HepG2 (cell line): Measurements from ENCODE around the gene INO80. TPM values are rescaled to one million over a fixed set of nuclear protein-coding genes. Genes with fewer than 3 reads are reported as not detected.

ENCODE experiments used
- ATAC-seq: fragments of 200-7000 bp; cut with Tn5 transposase; 3 replicates; pipeline ENCODE4 v1.9.1; 2020; ENCODE audit warnings: mild to moderate bottlenecking, moderate library complexity
- BruUV-seq: library from RNA; stranded (reverse); fragments of 400-500 nt; replicated peaks from 2 replicates; lab custom pipeline; 2021; lab: Mats Ljungman, UMichigan
- CTCF ChIA-PET: fragments of 300-600 bp; formaldehyde crosslinking; extraction: SDS; loops from one replicate; lab custom pipeline; 2021; ENCODE audit warnings: low total read pairs, inconsistent platforms, low intra/inter-chr PET ratio; lab: Yijun Ruan, JAX
- POLR2A ChIA-PET: fragments of 350-600 bp; sonication (Branson Sonifier 250); formaldehyde crosslinking; loops from one replicate; lab custom pipeline; 2020; ENCODE audit warnings: antibody characterized with exemption, inconsistent platforms; lab: Yijun Ruan, JAX
- DNase-seq: peaks from one replicate; pipeline ENCODE4 v3.0.0-alpha.2; 2015; ENCODE audit warnings: low spot score
- FAIRE-seq: peaks from 3 replicates; lab custom pipeline; 2011; peaks lifted over from hg19 to GRCh38; lab: Jason Lieb, UNC
- H2AFZ ChIP-seq: one replicate; pipeline ENCODE4 v1.6.1; 2011; ENCODE audit warnings: low read length, inconsistent platforms
- H3K27ac ChIP-seq: fragments of 300-600 bp; 3 replicates; pipeline ENCODE4 v1.8.0; 2011; ENCODE audit warnings: mixed run types, mild to moderate bottlenecking, mixed read lengths, low read length, inconsistent platforms; ENCODE audit not compliant: insufficient read depth; ENCODE audit errors: extremely low read length
- H3K27me3 ChIP-seq, 2 experiments: fragments of 200-600 bp in 1 of 2; 2 replicates in 1 of 2; 3 replicates in 1 of 2; pipeline versions ENCODE4 v1.6.0 to v1.8.0; 2011; ENCODE audit warnings: low read length in 2 of 2, mild to moderate bottlenecking in 2 of 2, moderate library complexity in 2 of 2, inconsistent platforms in 1 of 2; ENCODE audit not compliant: insufficient read depth in 2 of 2, control insufficient read depth in 1 of 2
- H3K36me3 ChIP-seq, 2 experiments: fragments of 200-600 bp in 1 of 2; replicated peaks in 1 of 2; 2 replicates in 1 of 2; 3 replicates in 1 of 2; pipeline versions ENCODE4 v1.5.1 to v1.8.0; 2011; ENCODE audit warnings: low read length in 2 of 2, inconsistent platforms in 1 of 2; ENCODE audit not compliant: insufficient read depth in 2 of 2, control insufficient read depth in 1 of 2
- H3K4me1 ChIP-seq: 2 replicates; pipeline ENCODE4 v1.5.1; 2012; ENCODE audit warnings: low read length, inconsistent platforms; ENCODE audit not compliant: insufficient read depth
- H3K4me2 ChIP-seq: 2 replicates; pipeline ENCODE4 v1.6.0; 2011; ENCODE audit warnings: low read depth, low read length, inconsistent platforms
- H3K4me3 ChIP-seq, 3 experiments: fragments of 200-600 bp in 1 of 3; sonication (generic), shearing (Covaris generic) in 1 of 3; replicated peaks in 1 of 3; 2 replicates each; pipeline ENCODE4 v1.5.1; 2011 to 2016; ENCODE audit warnings: low read length in 3 of 3, inconsistent platforms in 2 of 3, low read depth in 2 of 3, mild to moderate bottlenecking in 2 of 3, control low read depth in 1 of 3, mixed read lengths in 1 of 3; ENCODE audit not compliant: insufficient read depth in 1 of 3
- H3K79me2 ChIP-seq: one replicate; pipeline ENCODE4 v1.6.1; 2011; ENCODE audit warnings: low read length, inconsistent platforms; ENCODE audit not compliant: insufficient read depth
- H3K9ac ChIP-seq: 2 replicates; pipeline ENCODE4 v1.6.0; 2011; ENCODE audit warnings: mild to moderate bottlenecking, low read depth, low read length, inconsistent platforms; ENCODE audit not compliant: insufficient read depth
- H3K9me3 ChIP-seq: 2 replicates; pipeline ENCODE4 v1.5.1; 2012; ENCODE audit warnings: mild to moderate bottlenecking, low read length
- H4K20me1 ChIP-seq: 2 replicates; pipeline ENCODE4 v1.6.0; 2011; ENCODE audit warnings: inconsistent platforms, mild to moderate bottlenecking, low read length, moderate library complexity; ENCODE audit not compliant: insufficient read depth
- FOXK1 ChIP-seq: sonication (generic); formaldehyde crosslinking; IDR thresholded peaks from 2 replicates; pipeline ENCODE4 v1.4.0; 2020; ENCODE audit warnings: low read depth, missing genetic modification reagents, borderline replicate concordance
- GATA4 ChIP-seq: sonication (generic); IDR thresholded peaks from 2 replicates; pipeline ENCODE4 v1.6.1; 2016; ENCODE audit warnings: antibody characterized with exemption, low read depth, borderline replicate concordance
- KDM3A ChIP-seq: IDR thresholded peaks from 2 replicates; pipeline ENCODE4 v1.6.1; 2018; ENCODE audit warnings: low read depth, missing compliant biosample characterization
- KLF11 ChIP-seq: IDR thresholded peaks from 2 replicates; pipeline ENCODE4 v1.6.1; 2016; ENCODE audit warnings: missing compliant biosample characterization
- KMT2B ChIP-seq: IDR thresholded peaks from 2 replicates; pipeline ENCODE4 v1.6.1; 2016; ENCODE audit warnings: missing genetic modification reagents, missing compliant biosample characterization
- NR2C2 ChIP-seq: sonication (generic); formaldehyde crosslinking; IDR thresholded peaks from 2 replicates; pipeline ENCODE4 v1.4.0; 2020; ENCODE audit warnings: missing genetic modification reagents, mild to moderate bottlenecking, moderate library complexity, borderline replicate concordance
- RXRA ChIP-seq: sonication (generic); formaldehyde crosslinking; IDR thresholded peaks from 2 replicates; pipeline ENCODE4 v1.5.1; 2020; ENCODE audit warnings: missing genetic modification reagents
- ZBTB7A ChIP-seq: sonication (generic); formaldehyde crosslinking; IDR thresholded peaks from 2 replicates; pipeline ENCODE4 v1.8.0; 2022; ENCODE audit warnings: mild to moderate bottlenecking, missing genetic modification reagents
- ZC3H4 ChIP-seq: sonication (generic); formaldehyde crosslinking; IDR thresholded peaks from 2 replicates; pipeline ENCODE4 v1.4.0; 2020; ENCODE audit warnings: missing genetic modification reagents, borderline replicate concordance
- ZNF20 ChIP-seq: sonication (generic); formaldehyde crosslinking; IDR thresholded peaks from 2 replicates; pipeline ENCODE4 v1.4.0; 2020; ENCODE audit warnings: mild to moderate bottlenecking, moderate library complexity, missing genetic modification reagents
- ZNF30 ChIP-seq: sonication (generic); formaldehyde crosslinking; IDR thresholded peaks from 2 replicates; pipeline ENCODE4 v1.5.0; 2020; ENCODE audit warnings: mild to moderate bottlenecking, missing genetic modification reagents
- ZNF550 ChIP-seq: sonication (generic); formaldehyde crosslinking; IDR thresholded peaks from 2 replicates; pipeline ENCODE4 v1.4.0; 2020; ENCODE audit warnings: mild to moderate bottlenecking, missing genetic modification reagents, borderline replicate concordance
- ZNF652 ChIP-seq: IDR thresholded peaks from 2 replicates; pipeline ENCODE4 v1.6.1; 2016; ENCODE audit warnings: low read depth, borderline replicate concordance
- ZNF709 ChIP-seq: sonication (generic); formaldehyde crosslinking; IDR thresholded peaks from 2 replicates; pipeline ENCODE4 v1.5.0; 2020; ENCODE audit warnings: mild to moderate bottlenecking, missing genetic modification reagents
- WGBS: methylation state at CpG from one replicate; pipeline ENCODE4 v1.1.6; 2017; ENCODE audit warnings: low lambda C conversion rate; 5-methylcytosine and 5-hydroxymethylcytosine counted together
- in situ Hi-C: cut with HindIII; loops from 2 replicates; pipeline ENCODE4 v1.10.0; 2017; ENCODE audit warnings: low pct_unique_long_range_greater_than_20kb; ENCODE audit not compliant: extremely low pct_ligation_motif_present
- intact Hi-C: fragments of 100-400 bp; cut with micrococcal nuclease; formaldehyde crosslinking; loops from one replicate; pipeline ENCODE4 v1.10.0; 2022; ENCODE audit not compliant: unreplicated experiment
- polyA plus RNA-seq, 8 experiments: library from polyadenylated mRNA; depleted of rRNA in 3 of 8; stranded (reverse) in 7 of 8; unstranded in 1 of 8; fragments of >200 nt; fragmentation: Illumina TruSeq in 4 of 8; extraction: Trizol in 4 of 8; gene quantifications; 2 replicates each; pipeline versions ENCODE4 v1.2.1 to v1.2.3, GENCODE V29; 2011 to 2016; ENCODE audit warnings: low read depth in 4 of 8, missing spikeins in 1 of 8, mixed read lengths in 1 of 8; ENCODE audit not compliant: insufficient read depth in 1 of 8
- total RNA-seq, 5 experiments: library from RNA; depleted of rRNA; stranded (reverse); fragments of >200 nt; fragmentation: Illumina TruSeq; extraction: Trizol; gene quantifications; 2 replicates each; pipeline ENCODE4 v1.2.3, GENCODE V29; 2016; ENCODE audit warnings: low read depth in 1 of 5
- TF ChIP-seq, protein P1 (sequence below): sonication (generic); formaldehyde crosslinking; conservative IDR thresholded peaks from 2 replicates; pipeline ENCODE4 v1.8.0; 2022; ENCODE audit warnings: low read depth, missing genetic modification reagents
- TF ChIP-seq, protein P2 (sequence below): sonication (generic); formaldehyde crosslinking; IDR thresholded peaks from 2 replicates; pipeline ENCODE4 v1.5.0; 2020; ENCODE audit warnings: mild to moderate bottlenecking, low read depth, missing genetic modification reagents, borderline replicate concordance
- TF ChIP-seq, protein P3 (sequence below): sonication (generic); formaldehyde crosslinking; IDR thresholded peaks from 2 replicates; pipeline ENCODE4 v1.4.0; 2020; ENCODE audit warnings: missing genetic modification reagents
- TF ChIP-seq, protein P4 (sequence below): sonication (generic); formaldehyde crosslinking; IDR thresholded peaks from 2 replicates; pipeline ENCODE4 v1.9.0; 2022; ENCODE audit warnings: missing genetic modification reagents, mild to moderate bottlenecking, borderline replicate concordance

The INO80 gene
- total and polyA plus RNA-seq, 2 of the 13 experiments (the other 11 are each of a cell fraction or from before 2014, with no cell fraction given), result 3.6 to 14.8 TPM

DNA sequence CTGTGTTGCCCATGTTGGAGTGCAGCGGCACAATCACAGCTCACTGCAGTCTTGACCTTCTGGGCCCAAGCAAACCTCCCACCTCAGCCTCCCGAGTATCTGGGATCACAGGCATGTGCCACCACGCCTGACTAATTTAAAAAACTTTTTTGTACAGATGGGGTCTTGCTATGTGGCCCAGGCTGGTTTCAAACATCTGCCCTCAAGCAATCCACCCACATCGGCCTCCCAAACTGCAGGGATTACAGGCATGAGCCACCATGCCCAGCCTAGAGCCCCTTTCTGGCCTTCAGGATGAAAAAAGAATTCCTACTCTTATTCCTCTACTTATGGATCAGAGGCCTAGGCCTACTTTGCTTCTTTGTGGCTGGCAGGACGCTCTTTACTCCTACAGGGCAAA is 123.3 kb downstream of the INO80 start:
- BruUV-seq, result no TSS peak
- H3K4me3 ChIP-seq, result no peak overlapping the region
- no peak overlapping the region for H3K4me2 ChIP-seq
- CTCF ChIA-PET, result no interaction called here
- no peaks in the 10 kb centered on the region for H3K79me2 ChIP-seq
- POLR2A ChIA-PET, result no interaction called here
- no peaks in the 10 kb centered on the region for H3K4me1 ChIP-seq
- no peak overlapping the region for H2AFZ ChIP-seq
- intact Hi-C loops, result no loop called here
- DNase-seq, result no peak
- 95% methylated on average over 5 of the region's 5 CpGs for WGBS
- no peak overlapping the region for H3K9ac ChIP-seq
- no peaks in the 10 kb centered on the region for H3K9me3 ChIP-seq
- H3K27me3 ChIP-seq, result no peaks in the 10 kb centered on the region
- in situ Hi-C loops, result no loop called here
- FAIRE-seq, result no peak
- no peak for ATAC-seq
- peaks cover 17 to 50% of the 10 kb centered on the region in 2 experiments for H3K36me3 ChIP-seq
- no peak overlapping the region for H3K27ac ChIP-seq
- no peaks in the 10 kb centered on the region for H4K20me1 ChIP-seq
- TF ChIP-seq GATA4, result no peak
- TF ChIP-seq, protein P1, sequence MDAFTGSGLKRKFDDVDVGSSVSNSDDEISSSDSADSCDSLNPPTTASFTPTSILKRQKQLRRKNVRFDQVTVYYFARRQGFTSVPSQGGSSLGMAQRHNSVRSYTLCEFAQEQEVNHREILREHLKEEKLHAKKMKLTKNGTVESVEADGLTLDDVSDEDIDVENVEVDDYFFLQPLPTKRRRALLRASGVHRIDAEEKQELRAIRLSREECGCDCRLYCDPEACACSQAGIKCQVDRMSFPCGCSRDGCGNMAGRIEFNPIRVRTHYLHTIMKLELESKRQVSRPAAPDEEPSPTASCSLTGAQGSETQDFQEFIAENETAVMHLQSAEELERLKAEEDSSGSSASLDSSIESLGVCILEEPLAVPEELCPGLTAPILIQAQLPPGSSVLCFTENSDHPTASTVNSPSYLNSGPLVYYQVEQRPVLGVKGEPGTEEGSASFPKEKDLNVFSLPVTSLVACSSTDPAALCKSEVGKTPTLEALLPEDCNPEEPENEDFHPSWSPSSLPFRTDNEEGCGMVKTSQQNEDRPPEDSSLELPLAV (CRISPR knock-in tag), result no peak
- TF ChIP-seq FOXK1 (CRISPR knock-in tag), result no peak
- TF ChIP-seq ZNF550 (CRISPR knock-in tag), result no peak
- no peak for TF ChIP-seq KLF11 (CRISPR knock-in tag)
- TF ChIP-seq, protein P2, sequence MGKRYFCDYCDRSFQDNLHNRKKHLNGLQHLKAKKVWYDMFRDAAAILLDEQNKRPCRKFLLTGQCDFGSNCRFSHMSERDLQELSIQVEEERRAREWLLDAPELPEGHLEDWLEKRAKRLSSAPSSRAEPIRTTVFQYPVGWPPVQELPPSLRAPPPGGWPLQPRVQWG (CRISPR knock-in tag), result no peak
- TF ChIP-seq ZNF709 (CRISPR knock-in tag), result no peak
- no peak for TF ChIP-seq ZBTB7A
- no peak for TF ChIP-seq RXRA
- TF ChIP-seq, protein P3, sequence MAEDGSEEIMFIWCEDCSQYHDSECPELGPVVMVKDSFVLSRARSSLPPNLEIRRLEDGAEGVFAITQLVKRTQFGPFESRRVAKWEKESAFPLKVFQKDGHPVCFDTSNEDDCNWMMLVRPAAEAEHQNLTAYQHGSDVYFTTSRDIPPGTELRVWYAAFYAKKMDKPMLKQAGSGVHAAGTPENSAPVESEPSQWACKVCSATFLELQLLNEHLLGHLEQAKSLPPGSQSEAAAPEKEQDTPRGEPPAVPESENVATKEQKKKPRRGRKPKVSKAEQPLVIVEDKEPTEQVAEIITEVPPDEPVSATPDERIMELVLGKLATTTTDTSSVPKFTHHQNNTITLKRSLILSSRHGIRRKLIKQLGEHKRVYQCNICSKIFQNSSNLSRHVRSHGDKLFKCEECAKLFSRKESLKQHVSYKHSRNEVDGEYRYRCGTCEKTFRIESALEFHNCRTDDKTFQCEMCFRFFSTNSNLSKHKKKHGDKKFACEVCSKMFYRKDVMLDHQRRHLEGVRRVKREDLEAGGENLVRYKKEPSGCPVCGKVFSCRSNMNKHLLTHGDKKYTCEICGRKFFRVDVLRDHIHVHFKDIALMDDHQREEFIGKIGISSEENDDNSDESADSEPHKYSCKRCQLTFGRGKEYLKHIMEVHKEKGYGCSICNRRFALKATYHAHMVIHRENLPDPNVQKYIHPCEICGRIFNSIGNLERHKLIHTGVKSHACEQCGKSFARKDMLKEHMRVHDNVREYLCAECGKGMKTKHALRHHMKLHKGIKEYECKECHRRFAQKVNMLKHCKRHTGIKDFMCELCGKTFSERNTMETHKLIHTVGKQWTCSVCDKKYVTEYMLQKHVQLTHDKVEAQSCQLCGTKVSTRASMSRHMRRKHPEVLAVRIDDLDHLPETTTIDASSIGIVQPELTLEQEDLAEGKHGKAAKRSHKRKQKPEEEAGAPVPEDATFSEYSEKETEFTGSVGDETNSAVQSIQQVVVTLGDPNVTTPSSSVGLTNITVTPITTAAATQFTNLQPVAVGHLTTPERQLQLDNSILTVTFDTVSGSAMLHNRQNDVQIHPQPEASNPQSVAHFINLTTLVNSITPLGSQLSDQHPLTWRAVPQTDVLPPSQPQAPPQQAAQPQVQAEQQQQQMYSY (CRISPR knock-in tag), result no peak
- no peak for TF ChIP-seq KDM3A (CRISPR knock-in tag)
- TF ChIP-seq ZNF652 (CRISPR knock-in tag), result no peak
- TF ChIP-seq KMT2B (CRISPR knock-in tag), result no peak
- TF ChIP-seq, protein P4, sequence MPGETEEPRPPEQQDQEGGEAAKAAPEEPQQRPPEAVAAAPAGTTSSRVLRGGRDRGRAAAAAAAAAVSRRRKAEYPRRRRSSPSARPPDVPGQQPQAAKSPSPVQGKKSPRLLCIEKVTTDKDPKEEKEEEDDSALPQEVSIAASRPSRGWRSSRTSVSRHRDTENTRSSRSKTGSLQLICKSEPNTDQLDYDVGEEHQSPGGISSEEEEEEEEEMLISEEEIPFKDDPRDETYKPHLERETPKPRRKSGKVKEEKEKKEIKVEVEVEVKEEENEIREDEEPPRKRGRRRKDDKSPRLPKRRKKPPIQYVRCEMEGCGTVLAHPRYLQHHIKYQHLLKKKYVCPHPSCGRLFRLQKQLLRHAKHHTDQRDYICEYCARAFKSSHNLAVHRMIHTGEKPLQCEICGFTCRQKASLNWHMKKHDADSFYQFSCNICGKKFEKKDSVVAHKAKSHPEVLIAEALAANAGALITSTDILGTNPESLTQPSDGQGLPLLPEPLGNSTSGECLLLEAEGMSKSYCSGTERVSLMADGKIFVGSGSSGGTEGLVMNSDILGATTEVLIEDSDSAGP (CRISPR knock-in tag), result no peak
- no peak for TF ChIP-seq NR2C2 (CRISPR knock-in tag)
- TF ChIP-seq ZNF20 (CRISPR knock-in tag), result no peak
- TF ChIP-seq ZNF30 (CRISPR knock-in tag), result no peak
- no peak for TF ChIP-seq ZC3H4 (CRISPR knock-in tag)
